Activated CD4-positive, CD25-positive, alpha-beta regulatory T cell (primary cell): ENCODE measurements around the gene CARD10.

Experiments
- DNase-seq, 4 experiments: peaks; one replicate each; lab custom pipeline; 2025; lab: John Stamatoyannopoulos, UW

CARD10 gene

DNA sequence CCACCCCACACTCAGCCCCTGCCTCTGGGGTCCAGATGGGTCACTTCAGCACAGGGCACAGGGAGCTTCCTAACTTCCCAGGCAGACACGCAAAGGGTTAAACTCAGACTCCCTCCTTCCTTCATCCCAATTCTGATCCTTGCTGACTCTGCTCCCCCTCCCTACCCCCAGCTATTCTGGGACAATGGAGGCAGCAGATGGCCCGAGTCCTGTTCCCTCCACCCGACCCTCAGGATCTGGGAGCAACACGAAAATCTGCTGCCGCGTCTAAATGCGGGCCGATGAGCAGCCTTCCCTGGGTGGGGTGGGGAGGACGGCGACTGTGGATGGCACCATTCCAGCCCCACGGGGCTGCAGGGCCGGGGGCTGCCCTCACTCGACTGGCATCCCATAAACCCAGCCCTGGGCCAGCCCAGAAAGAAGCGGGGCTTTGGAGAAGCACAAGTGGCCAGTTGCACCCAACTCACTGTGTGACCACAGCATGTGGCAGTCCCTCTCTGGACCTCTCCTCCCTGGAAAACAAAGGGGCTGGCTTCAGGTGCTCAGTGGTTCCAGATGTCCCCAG, 51.7 kb downstream of the CARD10 start:
- DNase-seq: no peak

GRCh38 chr22:37464181-37464580, 55.0 kb downstream of the CARD10 start:
- DNase-seq: no peak

GRCh38 chr22:37462983-37463382, 56.2 kb downstream of the CARD10 start:
- DNase-seq: no peak

DNA sequence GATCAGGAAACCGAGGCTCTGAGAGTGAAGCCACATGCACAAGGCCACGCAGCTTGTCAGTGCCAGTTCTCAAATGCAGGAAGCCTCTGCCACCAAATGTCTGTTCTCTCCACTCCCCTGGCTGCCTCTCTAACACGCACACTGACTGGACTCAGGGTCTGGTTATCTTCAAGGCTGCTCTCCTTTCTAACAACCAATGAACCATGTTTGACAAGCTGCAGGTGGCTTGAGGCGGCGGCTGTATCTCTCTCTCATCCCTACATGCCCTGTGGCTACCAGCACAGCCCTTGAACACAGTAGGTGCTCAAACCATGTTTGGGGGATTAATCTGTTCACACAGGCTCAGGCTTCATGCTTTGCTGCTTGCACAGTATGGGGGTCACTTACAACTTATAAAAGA, 56.8 kb downstream of the CARD10 start:
- DNase-seq: no peak

GRCh38 chr22:37461961-37462360, 57.3 kb downstream of the CARD10 start:
- no peak for DNase-seq

DNA sequence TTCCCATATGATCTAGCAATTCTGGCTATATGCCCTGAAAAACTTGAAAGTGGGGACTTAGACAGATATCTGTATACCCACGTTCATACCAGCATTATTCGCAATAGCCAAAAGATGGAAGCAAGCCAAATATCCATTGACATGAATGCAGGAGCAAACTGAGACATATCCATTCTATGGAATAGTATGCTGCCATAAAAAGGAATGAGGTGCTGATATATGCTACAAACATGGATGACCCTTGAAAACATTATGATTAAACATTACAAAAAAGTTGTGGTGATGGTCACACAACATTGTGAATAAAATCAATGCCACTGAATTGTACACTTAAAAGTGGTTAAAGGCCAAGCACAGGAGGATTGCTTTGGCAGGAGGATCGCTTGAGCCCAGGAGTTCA, 58.5 kb downstream of the CARD10 start:
- DNase-seq: no peak

- no peak for DNase-seq
These were observed 60.0 kb downstream of the CARD10 start for GRCh38 chr22:37459206-37459605.

DNA sequence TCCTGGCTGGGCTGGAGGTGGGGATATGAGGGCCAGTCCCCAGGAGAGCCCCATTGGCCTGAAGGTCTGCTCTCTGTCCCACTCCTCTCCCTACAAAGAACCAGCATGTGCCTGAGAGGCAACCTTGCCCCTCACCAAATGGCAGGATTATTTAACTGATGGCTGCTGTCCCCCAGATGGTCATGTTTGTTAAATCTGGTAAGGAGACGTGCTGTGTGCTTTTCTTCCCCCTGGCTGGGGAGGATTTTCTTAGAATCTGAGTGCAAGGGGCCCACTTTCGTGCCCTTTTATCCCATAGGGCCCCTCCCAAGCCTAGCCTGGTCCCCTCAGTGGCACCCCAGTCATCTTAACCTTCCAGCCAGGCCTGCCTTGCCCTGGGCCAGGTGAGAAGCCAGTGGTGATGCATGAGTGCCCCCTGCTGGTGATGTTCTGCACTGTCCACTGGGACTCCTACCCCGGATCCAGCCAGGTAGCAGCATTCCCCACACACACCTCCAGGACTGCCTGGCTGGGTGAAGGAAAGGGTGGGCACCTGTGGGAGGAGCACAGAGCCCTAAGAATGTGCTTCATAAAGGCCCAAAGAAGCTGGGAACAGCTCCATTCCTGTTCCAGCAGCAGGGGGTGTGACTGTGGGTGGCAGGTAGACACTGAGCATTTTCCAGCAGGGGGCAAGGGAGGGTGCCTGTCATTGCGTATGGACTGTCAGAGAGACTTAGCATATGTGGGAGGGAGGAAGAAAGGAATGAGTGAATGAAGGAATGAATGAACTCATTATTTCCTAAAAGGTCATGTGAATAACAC, 61.9 kb downstream of the CARD10 start:
- DNase-seq: peak; percentile 63 to 87 (median 72)

DNA sequence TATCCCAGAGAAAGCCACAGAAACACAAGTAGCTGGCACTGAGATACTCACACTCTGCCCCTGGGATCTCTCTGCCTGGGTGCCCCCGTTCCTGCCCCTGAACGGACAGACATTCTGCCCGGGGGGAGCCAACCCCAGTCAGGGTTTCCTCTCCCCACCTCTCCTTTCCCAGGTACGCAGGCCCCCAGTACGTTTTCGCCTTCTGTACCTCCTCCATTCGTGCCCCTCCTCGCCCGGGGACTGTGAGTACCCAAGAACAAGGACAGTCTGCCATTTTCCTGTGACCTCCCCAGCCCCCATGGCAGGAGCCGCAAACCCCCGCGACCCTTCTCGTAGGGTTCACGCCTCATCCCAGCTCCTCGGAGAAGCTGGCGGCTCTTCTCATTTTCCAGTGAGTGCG, 62.9 kb downstream of the CARD10 start:
- DNase-seq: no peak

- DNase-seq: no peak
These were observed 63.3 kb downstream of the CARD10 start for GRCh38 chr22:37455896-37456295.

GRCh38 chr22:37454857-37455686, 64.1 kb downstream of the CARD10 start:
- no peak for DNase-seq

DNA sequence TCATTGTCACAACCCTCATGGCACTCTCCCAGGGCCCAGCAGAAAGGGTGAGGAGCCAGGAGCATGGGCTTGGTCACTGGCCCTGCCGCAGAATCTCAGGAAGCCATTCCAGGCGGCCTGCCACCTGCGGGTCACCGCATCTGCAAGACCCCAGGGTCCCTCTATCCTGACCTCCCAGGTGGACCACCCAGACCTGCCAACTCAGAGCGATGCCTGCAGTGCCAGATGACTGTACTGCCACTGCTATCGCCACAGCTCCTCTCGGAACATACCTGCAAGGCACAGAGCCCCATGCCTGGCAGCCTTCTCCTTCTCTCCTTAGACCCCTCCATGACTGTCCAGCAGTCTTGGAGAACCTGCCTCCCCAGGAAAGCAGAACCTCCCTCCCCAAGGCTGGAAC, 65.5 kb downstream of the CARD10 start:
- no peak for DNase-seq

- no peak for DNase-seq
These were observed 68.0 kb downstream of the CARD10 start for GRCh38 chr22:37451218-37451617.

GRCh38 chr22:37449331-37450001, 69.7 kb downstream of the CARD10 start:
- DNase-seq: no peak

- no peak for DNase-seq
These were observed 70.6 kb downstream of the CARD10 start for GRCh38 chr22:37448516-37449127.

DNA sequence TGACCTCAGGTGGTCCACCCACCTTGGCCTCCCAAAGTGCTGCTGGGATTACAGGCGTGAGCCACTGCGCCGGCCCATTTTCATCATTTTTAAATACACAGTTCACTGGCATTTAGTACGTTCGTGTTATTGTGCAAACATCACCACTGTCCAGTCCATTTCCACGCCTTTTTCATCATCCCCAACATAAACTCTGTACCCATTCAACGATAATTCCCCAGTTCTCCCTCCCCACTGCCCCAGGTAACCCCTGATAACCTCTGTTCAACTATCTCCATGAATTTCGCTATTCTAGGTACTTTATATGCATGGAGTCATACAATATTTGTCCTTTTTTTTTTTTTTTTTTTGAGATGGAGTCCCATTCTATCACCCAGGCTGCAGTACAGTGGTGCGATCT, 73.7 kb downstream of the CARD10 start:
- DNase-seq: no peak

DNA sequence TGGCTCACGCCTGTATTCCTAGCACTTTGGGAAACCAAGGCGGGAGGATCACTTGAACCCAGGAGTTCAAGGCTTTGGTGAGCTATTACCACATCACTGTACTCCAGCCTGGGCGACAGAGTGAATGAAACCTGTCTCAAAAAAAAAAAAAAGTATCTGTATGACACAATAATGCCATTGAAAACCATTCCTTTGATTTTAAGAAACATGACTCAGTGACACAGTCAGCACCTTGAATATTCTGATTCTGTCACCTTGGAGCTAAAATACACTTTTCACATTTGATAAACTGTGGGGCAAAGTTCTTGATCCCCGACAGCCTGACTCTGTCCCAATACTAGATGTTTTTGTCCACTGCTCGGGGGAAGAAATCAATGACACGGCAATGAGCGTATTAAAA, 75.2 kb downstream of the CARD10 start:
- no peak for DNase-seq

GRCh38 chr22:37443086-37443485, 76.1 kb downstream of the CARD10 start:
- DNase-seq: no peak

GRCh38 chr22:37442537-37442936, 76.7 kb downstream of the CARD10 start:
- DNase-seq: no peak

- no peak for DNase-seq
These were observed 77.1 kb downstream of the CARD10 start for GRCh38 chr22:37442135-37442534.

DNA sequence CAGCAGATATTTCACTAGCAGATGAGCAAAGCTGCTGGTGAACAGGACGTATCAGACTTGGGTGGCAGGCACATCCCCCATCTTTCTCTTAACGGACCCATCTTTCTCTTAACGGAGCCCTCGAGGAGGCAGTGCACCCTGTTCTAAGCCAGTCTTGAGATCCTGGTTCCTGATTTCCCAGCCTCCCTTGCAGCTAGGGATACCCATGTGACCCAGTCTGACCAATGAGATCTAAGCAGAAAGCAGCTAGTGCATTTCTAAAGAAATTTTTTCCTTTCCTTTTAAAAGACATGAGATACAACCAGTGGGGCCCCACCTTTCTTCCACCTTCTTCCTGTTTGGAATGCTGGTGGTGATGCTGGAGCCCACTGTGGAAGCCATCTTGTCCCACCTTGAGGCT, 78.3 kb downstream of the CARD10 start:
- no peak for DNase-seq
